Measurements from ENCODE around the gene ARMC6.
"Not testable (repeated sequence)": the region's sequence is repeated elsewhere in the genome, so short reads cannot be mapped to it uniquely, and the experiment has no call there.

The ARMC6 gene

GRCh38 chr19:19074196-19074882, 40.9 kb downstream of the ARMC6 start:
- no peak for DNase-seq (ENCODE audit: low read depth)

GRCh38 chr19:19075126-19075525, 41.7 kb downstream of the ARMC6 start:
- DNase-seq (ENCODE audit: low read depth): no peak

DNA sequence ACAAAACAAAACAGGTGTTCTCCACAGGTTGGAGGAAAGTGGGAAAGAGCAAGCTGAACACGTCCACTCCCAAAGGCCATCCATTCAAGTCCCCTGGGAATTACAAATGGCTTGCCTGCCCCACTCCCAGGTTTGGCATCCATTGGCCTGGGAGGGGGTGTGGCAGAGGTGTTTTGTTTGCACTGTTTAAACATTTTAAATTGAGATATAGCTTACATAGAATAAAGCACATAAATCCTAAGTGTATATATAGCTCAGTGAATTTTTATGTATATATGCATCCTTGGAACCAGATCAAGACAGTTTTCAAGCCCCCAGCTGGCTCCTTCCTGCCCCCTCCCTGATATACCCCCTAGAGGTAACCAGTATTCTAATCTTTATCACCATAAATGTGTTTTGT, 43.1 kb downstream of the ARMC6 start:
- no peak for DNase-seq (ENCODE audit: low read depth)

GRCh38 chr19:19077103-19077502, 43.7 kb downstream of the ARMC6 start:
- DNase-seq (ENCODE audit: low read depth): no peak

- DNase-seq (ENCODE audit: low read depth): no peak
Measured at GRCh38 chr19:19078801-19079200, 45.4 kb downstream of the ARMC6 start.

- DNase-seq (ENCODE audit: low read depth): no peak
Measured at GRCh38 chr19:19079571-19079970, 46.2 kb downstream of the ARMC6 start.

- no peak for DNase-seq (ENCODE audit: low read depth)
Measured at GRCh38 chr19:19081642-19082151, 48.3 kb downstream of the ARMC6 start.

- DNase-seq (ENCODE audit: low read depth): no peak
Measured at GRCh38 chr19:19083413-19084178, 50.2 kb downstream of the ARMC6 start.

DNA sequence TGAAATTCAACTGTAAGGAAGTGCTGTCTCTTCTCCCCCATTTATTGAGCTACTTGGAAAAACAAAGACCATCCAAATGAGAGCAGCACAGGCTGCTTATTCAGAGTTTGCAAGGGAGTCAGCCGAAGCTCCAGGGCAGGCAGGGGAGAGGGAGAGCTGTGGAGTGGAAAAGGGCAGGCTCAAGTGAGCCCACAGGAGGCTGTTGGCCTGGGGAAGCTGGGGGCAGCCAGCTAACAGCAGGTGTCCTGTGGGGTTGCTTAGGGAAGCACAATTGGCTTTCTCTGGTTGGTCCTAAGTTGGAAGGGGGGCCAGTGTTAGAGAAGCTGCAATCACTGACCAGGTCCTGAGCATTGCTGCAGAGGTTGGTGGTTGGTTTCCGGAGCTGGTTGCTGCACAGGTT, 54.3 kb downstream of the ARMC6 start:
- no peak for DNase-seq (ENCODE audit: low read depth)

DNA sequence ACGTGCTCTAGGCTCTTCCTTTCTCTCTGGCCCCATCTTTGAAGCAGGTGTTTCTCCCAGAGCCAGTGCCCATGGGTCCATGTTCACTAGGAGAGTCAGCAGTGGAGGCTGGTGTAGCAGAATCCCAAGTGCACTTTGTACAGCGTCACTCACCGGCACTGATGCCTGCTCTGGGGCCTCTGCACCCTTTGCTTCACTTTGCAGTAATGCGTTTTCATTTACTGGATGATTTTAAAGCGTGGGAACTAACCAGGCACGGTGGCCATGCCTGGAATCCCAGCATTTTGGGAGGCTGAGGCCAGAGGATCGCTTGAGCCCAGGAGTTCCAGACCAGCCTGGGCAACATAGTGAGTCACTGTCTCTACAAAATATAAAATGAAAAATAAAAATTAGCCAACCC, 61.1 kb downstream of the ARMC6 start:
- no peak for DNase-seq (ENCODE audit: low read depth)

DNA sequence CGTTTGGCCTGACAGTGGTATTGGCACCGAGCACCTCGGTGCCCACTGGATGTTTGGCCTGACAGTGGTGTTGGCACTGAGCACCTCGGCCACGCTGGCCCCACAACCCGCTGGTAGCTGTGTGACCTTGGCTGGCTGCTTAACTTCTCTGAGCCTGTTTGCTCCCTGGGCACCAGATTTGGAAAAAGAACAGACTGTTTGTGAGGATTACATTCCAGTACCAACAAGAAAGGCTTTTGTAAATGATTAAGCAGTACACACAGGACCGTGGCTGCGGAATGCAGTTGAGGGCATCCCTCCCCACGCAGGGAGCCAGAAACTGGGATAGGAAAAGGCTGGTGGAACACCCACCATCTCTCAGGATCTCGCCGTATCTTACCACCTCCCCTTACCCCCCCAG, 62.3 kb downstream of the ARMC6 start:
- DNase-seq (ENCODE audit: low read depth): no peak

DNA sequence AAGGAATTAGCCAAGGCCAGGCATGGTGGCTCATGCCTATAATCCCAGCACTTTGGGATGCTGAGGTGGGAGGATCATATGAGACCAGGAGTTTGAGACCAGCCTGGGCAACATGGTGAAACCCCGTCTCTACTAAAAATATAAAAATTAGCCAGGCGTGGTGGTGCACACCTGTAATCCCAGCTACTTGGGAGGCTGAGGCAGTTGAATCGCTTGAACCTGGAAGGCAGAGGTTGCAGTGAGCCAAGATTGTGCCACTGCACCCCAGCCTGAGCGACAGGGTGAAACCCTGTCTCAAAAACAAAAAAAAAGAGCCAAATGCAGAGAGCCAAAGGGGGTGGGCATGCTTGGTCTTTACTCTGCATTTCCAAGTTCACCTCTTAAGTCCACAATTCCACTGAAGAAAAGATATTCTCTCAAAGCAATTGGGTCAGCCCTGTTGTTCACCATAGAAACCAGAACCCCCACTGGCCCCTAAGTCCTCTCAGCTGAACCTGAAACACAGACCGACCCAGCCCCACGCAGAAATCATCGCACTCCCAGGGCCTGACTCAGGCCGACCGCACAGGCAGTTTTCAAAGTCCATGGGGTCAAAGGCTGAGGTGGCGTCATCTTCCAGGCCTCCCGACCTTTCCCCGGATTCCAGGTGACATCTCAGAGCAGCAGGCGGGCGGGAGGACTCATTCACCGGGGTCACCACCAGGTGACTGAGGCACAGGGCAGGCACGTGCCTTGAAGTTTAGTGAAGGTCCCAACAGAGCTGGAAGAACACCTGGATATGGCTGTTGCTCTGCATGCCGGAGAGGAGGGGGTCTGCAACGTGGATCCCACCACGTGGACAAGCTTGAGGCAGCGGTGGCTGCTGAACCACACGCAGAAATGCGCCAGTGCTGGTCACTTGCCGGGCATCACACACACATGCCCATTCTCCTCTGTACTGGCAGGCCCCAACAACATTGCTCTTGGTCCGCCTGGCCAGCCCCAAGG, 63.5 kb downstream of the ARMC6 start:
- DNase-seq (ENCODE audit: low read depth): no peak

GRCh38 chr19:19098084-19098702, 64.8 kb downstream of the ARMC6 start:
- no peak for DNase-seq (ENCODE audit: low read depth)

GRCh38 chr19:19098703-19099632, 65.6 kb downstream of the ARMC6 start:
- no peak for DNase-seq (ENCODE audit: low read depth)

- no peak for DNase-seq (ENCODE audit: low read depth)
Measured at GRCh38 chr19:19101540-19101939, 68.1 kb downstream of the ARMC6 start.

DNA sequence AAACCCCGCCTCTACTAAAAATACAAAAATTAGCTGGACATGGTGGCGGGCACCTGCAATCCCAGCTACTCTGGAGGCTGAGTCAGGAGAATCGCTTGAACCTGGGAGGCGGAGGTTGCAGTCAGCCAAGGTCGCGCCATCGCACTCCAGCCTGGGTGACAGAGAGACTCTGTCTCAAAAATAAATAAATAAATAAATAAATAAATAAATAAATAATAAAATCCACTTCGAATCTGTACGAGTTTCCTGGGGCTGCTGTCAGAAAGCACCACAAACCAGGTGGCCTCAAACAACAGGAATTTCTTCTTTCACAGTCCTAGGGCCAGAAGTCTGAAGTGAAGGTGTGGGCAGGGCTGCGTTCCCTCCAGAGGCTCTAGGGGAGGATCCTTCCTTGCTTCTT, 69.2 kb downstream of the ARMC6 start:
- DNase-seq (ENCODE audit: low read depth): not testable (repeated sequence)

GRCh38 chr19:19103167-19103566, 69.8 kb downstream of the ARMC6 start:
- DNase-seq (ENCODE audit: low read depth): no peak

- no peak for DNase-seq (ENCODE audit: low read depth)
Measured at GRCh38 chr19:19105365-19106055, 72.1 kb downstream of the ARMC6 start.

DNA sequence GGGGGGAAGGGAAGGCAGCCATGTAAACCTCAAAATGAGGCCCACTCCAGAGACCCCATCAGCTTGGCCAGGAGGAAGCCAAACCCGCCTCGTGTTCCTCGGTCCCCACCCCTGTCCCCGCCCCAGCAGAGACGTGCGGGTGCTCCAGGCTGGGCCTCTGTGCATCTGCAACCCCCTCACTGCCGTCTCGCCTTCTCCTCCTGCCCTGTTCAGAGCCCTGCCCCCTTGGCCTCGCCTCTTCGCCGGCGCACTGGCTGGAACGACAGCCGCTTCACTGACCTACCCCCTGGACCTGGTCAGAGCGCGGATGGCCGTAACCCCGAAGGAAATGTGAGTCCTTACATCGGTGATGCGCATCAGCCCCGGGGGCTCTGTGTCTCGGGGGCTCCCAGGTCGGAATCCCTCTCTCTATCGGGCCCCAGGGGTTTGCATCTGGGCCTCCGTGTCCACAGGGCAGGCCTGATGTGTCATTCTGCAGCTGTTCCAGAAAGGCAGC, 72.7 kb downstream of the ARMC6 start:
- DNase-seq (ENCODE audit: low read depth): no peak

- not testable (repeated sequence) for DNase-seq (ENCODE audit: low read depth)
Measured at GRCh38 chr19:19106938-19107337, 73.5 kb downstream of the ARMC6 start.

All from stimulated activated CD8-positive, alpha-beta memory T cell treated with anti-CD3 and anti-CD28 coated beads, Interleukin-12 subunit alpha, Interleukin-12 subunit beta, amount 100 ng/mL, for 1 hour (primary cell).